H1 (cell line): ENCODE results near the gene DNAI2. TPM values are rescaled to one million over a fixed set of nuclear protein-coding genes. Genes with fewer than 3 reads are reported as not detected.

ENCODE experiments used
- CTCF ChIA-PET: fragments of 300-600 bp; sonication (Branson Sonifier 250); formaldehyde crosslinking; loops from one replicate; lab custom pipeline; 2021; ENCODE audit not compliant: partially characterized antibody; lab: Charles Lee
- POLR2A ChIA-PET: fragments of 300-600 bp; sonication (Branson Sonifier 250); formaldehyde crosslinking; loops from one replicate; lab custom pipeline; 2021; ENCODE audit warnings: inconsistent platforms; ENCODE audit not compliant: partially characterized antibody; lab: Charles Lee
- DNase-seq, 2 experiments: peaks; one replicate each; pipeline versions ENCODE4 v3.0.0 to v3.0.0-alpha.2; 2010 to 2022; ENCODE audit warnings: low spot score in 2 of 2, low read depth in 1 of 2, mixed read lengths in 1 of 2
- FAIRE-seq: peaks from 2 replicates; lab custom pipeline; 2011; peaks lifted over from hg19 to GRCh38; lab: Jason Lieb, UNC
- H2AFZ ChIP-seq: 2 replicates; pipeline ENCODE4 v1.8.1; 2012; ENCODE audit warnings: low read length, inconsistent platforms
- H2AK5ac ChIP-seq: 2 replicates; pipeline ENCODE4 v1.6.1; 2013; ENCODE audit warnings: low read depth, low read length
- H2BK120ac ChIP-seq: replicated peaks from 2 replicates; pipeline ENCODE3; 2013; ENCODE audit warnings: low read depth, low read length, inconsistent platforms
- H2BK12ac ChIP-seq: 2 replicates; pipeline ENCODE4 v1.6.1; 2013; ENCODE audit warnings: low read depth, low read length
- H2BK15ac ChIP-seq: 2 replicates; pipeline ENCODE4 v1.6.1; 2013; ENCODE audit warnings: low read length
- H2BK20ac ChIP-seq: 2 replicates; pipeline ENCODE4 v1.6.1; 2013; ENCODE audit warnings: low read length
- H2BK5ac ChIP-seq: 2 replicates; pipeline ENCODE4 v1.6.1; 2013; ENCODE audit warnings: low read depth, low read length
- H3K14ac ChIP-seq: 2 replicates; pipeline ENCODE4 v1.6.1; 2013; ENCODE audit warnings: inconsistent platforms; ENCODE audit not compliant: insufficient read length
- H3K18ac ChIP-seq: 2 replicates; pipeline ENCODE4 v1.6.1; 2013; ENCODE audit warnings: low read length; ENCODE audit errors: extremely low read depth
- H3K23ac ChIP-seq: 2 replicates; pipeline ENCODE4 v1.6.1; 2013; ENCODE audit warnings: inconsistent platforms; ENCODE audit not compliant: insufficient read length
- H3K23me2 ChIP-seq: 2 replicates; pipeline ENCODE4 v1.6.1; 2013; ENCODE audit warnings: low read depth, low read length
- H3K27ac ChIP-seq: 2 replicates; pipeline ENCODE4 v1.6.1; 2011; ENCODE audit warnings: low read depth, low read length, inconsistent platforms
- H3K27me3 ChIP-seq, 4 experiments: replicated peaks in 1 of 4; 1 replicate in 1 of 4; 2 replicates in 3 of 4; pipeline versions ENCODE4 v1.6.1 to v1.8.1; 2011 to 2013; ENCODE audit warnings: low read length in 3 of 4, mild to moderate bottlenecking in 3 of 4, inconsistent platforms in 2 of 4, mixed read lengths in 2 of 4, moderate library complexity in 1 of 4; ENCODE audit not compliant: control insufficient read depth in 3 of 4, insufficient read depth in 3 of 4; ENCODE audit errors: extremely low read depth in 1 of 4
- H3K36me3 ChIP-seq, 4 experiments: 2 replicates each; pipeline versions ENCODE4 v1.6.1 to v1.8.1; 2011 to 2013; ENCODE audit warnings: mild to moderate bottlenecking in 4 of 4, low read length in 3 of 4, moderate library complexity in 2 of 4, control low read depth in 1 of 4, inconsistent platforms in 1 of 4; ENCODE audit not compliant: insufficient read depth in 4 of 4, control insufficient read depth in 2 of 4
- H3K4ac ChIP-seq: replicated peaks from 2 replicates; pipeline ENCODE3; 2013; ENCODE audit warnings: low read length, low read depth, mixed read lengths, inconsistent platforms; ENCODE audit not compliant: insufficient read length
- H3K4me1 ChIP-seq, 4 experiments: replicated peaks in 1 of 4; 1 replicate in 1 of 4; 2 replicates in 3 of 4; pipeline versions ENCODE4 v1.6.1 to v1.8.1; 2011 to 2013; ENCODE audit warnings: low read length in 3 of 4, inconsistent platforms in 2 of 4, mixed read lengths in 1 of 4; ENCODE audit not compliant: insufficient read depth in 4 of 4, control insufficient read depth in 3 of 4
- H3K4me2 ChIP-seq, 2 experiments: 2 replicates each; pipeline versions ENCODE4 v1.6.1 to v1.8.1; 2011 to 2013; ENCODE audit warnings: low read depth in 2 of 2, low read length in 2 of 2, control low read depth in 1 of 2, inconsistent platforms in 1 of 2, mild to moderate bottlenecking in 1 of 2; ENCODE audit not compliant: insufficient read depth in 1 of 2
- H3K4me3 ChIP-seq, 4 experiments: fragments of 200-600, 300-600 bp in 1 of 4; sonication (generic), shearing (Covaris generic), sonication (Bioruptor Twin) in 1 of 4; 2 replicates each; pipeline versions ENCODE4 v1.5.1 to v1.8.1; 2011 to 2016; ENCODE audit warnings: low read length in 4 of 4, low read depth in 3 of 4, control low read depth in 2 of 4, inconsistent platforms in 2 of 4, mild to moderate bottlenecking in 2 of 4, mixed read lengths in 1 of 4, moderate library complexity in 1 of 4; ENCODE audit not compliant: insufficient read depth in 2 of 4; ENCODE audit errors: extremely low read depth in 1 of 4
- H3K56ac ChIP-seq: replicated peaks from 2 replicates; pipeline ENCODE3; 2013; ENCODE audit warnings: low read depth, mild to moderate bottlenecking, mixed read lengths, low read length, inconsistent platforms; ENCODE audit not compliant: insufficient read length
- H3K79me1 ChIP-seq: 2 replicates; pipeline ENCODE4 v1.6.1; 2013; ENCODE audit warnings: low read depth, low read length, control low read depth
- H3K79me2 ChIP-seq, 2 experiments: 2 replicates each; pipeline versions ENCODE4 v1.6.1 to v1.8.1; 2012 to 2013; ENCODE audit warnings: low read length in 2 of 2, mild to moderate bottlenecking in 2 of 2, inconsistent platforms in 1 of 2; ENCODE audit not compliant: insufficient read depth in 2 of 2, control insufficient read depth in 1 of 2
- H3K9ac ChIP-seq, 4 experiments: replicated peaks in 1 of 4; 1 replicate in 1 of 4; 2 replicates in 3 of 4; pipeline versions ENCODE4 v1.6.1 to v1.8.1; 2011 to 2013; ENCODE audit warnings: low read depth in 3 of 4, low read length in 3 of 4, control low read depth in 2 of 4, mild to moderate bottlenecking in 2 of 4, moderate library complexity in 2 of 4, inconsistent platforms in 1 of 4; ENCODE audit errors: extremely low read depth in 1 of 4
- H3K9me3 ChIP-seq, 2 experiments: 2 replicates each; pipeline versions ENCODE4 v1.6.1 to v1.8.1; 2012 to 2013; ENCODE audit warnings: mild to moderate bottlenecking in 2 of 2, moderate library complexity in 2 of 2, control low read depth in 1 of 2, inconsistent platforms in 1 of 2, low read depth in 1 of 2, low read length in 1 of 2, mixed read lengths in 1 of 2; ENCODE audit not compliant: insufficient read depth in 2 of 2
- H4K20me1 ChIP-seq, 2 experiments: replicated peaks in 1 of 2; 2 replicates each; pipeline versions ENCODE3 to v1.8.1; 2011 to 2013; ENCODE audit warnings: inconsistent platforms in 2 of 2, low read length in 2 of 2, mild to moderate bottlenecking in 1 of 2; ENCODE audit not compliant: insufficient read depth in 2 of 2, control insufficient read depth in 1 of 2
- H4K5ac ChIP-seq: 2 replicates; pipeline ENCODE4 v1.6.1; 2013; ENCODE audit warnings: low read length, low read depth, mixed read lengths, inconsistent platforms; ENCODE audit not compliant: insufficient read length
- H4K8ac ChIP-seq: 2 replicates; pipeline ENCODE4 v1.8.0; 2013; ENCODE audit warnings: mild to moderate bottlenecking, moderate library complexity, low read length, inconsistent platforms; ENCODE audit not compliant: insufficient read depth; ENCODE audit errors: extremely low read depth
- H4K91ac ChIP-seq: replicated peaks from 2 replicates; pipeline ENCODE3; 2013; ENCODE audit warnings: low read length, mixed read lengths, inconsistent platforms; ENCODE audit not compliant: insufficient read length
- CEBPB ChIP-seq: IDR thresholded peaks from 2 replicates; pipeline ENCODE4 v1.6.1; 2012; ENCODE audit warnings: low read depth, low read length
- JUN ChIP-seq: IDR thresholded peaks from 2 replicates; pipeline ENCODE4 v1.6.1; 2011; ENCODE audit warnings: low read depth, mild to moderate bottlenecking, improper control_type of control experiment, low read length
- KDM1A ChIP-seq: fragments of 200-600, 300-600 bp; sonication (generic); IDR thresholded peaks from 2 replicates; pipeline ENCODE4 v1.7.1; 2016; ENCODE audit warnings: mild to moderate bottlenecking, low read length, borderline replicate concordance
- PHF8 ChIP-seq: fragments of 200-600 bp; sonication (generic); conservative IDR thresholded peaks from 2 replicates; pipeline ENCODE4 v1.7.1; 2012; ENCODE audit warnings: low read depth, mild to moderate bottlenecking, inconsistent platforms, low read length, moderate library complexity
- POLR2A ChIP-seq, 2 experiments: IDR thresholded peaks; 1 replicate in 1 of 2; 2 replicates in 1 of 2; pipeline ENCODE4 v1.6.1; 2011; ENCODE audit warnings: low read depth in 2 of 2, low read length in 2 of 2, mild to moderate bottlenecking in 2 of 2; ENCODE audit errors: control extremely low read depth in 1 of 2
- SIRT6 ChIP-seq: IDR thresholded peaks from one replicate; pipeline ENCODE4 v1.7.1; 2012; ENCODE audit warnings: low read length, inconsistent platforms
- SIX5 ChIP-seq: IDR thresholded peaks from 2 replicates; pipeline ENCODE4 v1.6.1; 2011; ENCODE audit warnings: mild to moderate bottlenecking, low read depth, low read length
- SP1 ChIP-seq: IDR thresholded peaks from 2 replicates; pipeline ENCODE4 v1.6.1; 2011; ENCODE audit warnings: low read depth, low read length
- SP2 ChIP-seq: IDR thresholded peaks from 2 replicates; pipeline ENCODE4 v1.6.1; 2012; ENCODE audit warnings: mild to moderate bottlenecking, low read length, inconsistent platforms
- SRF ChIP-seq: IDR thresholded peaks from 2 replicates; pipeline ENCODE4 v1.6.1; 2011; ENCODE audit warnings: mild to moderate bottlenecking, low read depth, low read length, moderate library complexity
- TAF7 ChIP-seq: optimal IDR thresholded peaks from 2 replicates; pipeline ENCODE3; 2011; ENCODE audit warnings: low read depth, mild to moderate bottlenecking, inconsistent platforms, low read length, moderate library complexity, borderline replicate concordance
- USF2 ChIP-seq: IDR thresholded peaks from 2 replicates; pipeline ENCODE4 v1.6.1; 2011; ENCODE audit warnings: low read length, improper control_type of control experiment
- WGBS, 2 experiments: shearing (Covaris generic) in 1 of 2; methylation state at CpG; one replicate each; pipeline versions ENCODE4 v1.1.6 to v1.1.7; 2013 to 2015; ENCODE audit warnings: low lambda C conversion rate in 2 of 2, mixed read lengths in 2 of 2, inconsistent platforms in 1 of 2, low coverage in 1 of 2, missing lambda C conversion rate in 1 of 2; ENCODE audit not compliant: insufficient replicate concordance in 2 of 2, insufficient coverage in 1 of 2, insufficient read length in 1 of 2; ENCODE audit errors: extremely low coverage in 1 of 2, missing lambda C conversion rate in 1 of 2; 5-methylcytosine and 5-hydroxymethylcytosine counted together
- polyA plus RNA-seq, 7 experiments: library from polyadenylated mRNA; depleted of rRNA in 3 of 7; stranded (reverse) in 5 of 7; unstranded in 2 of 7; fragments of >200 nt in 5 of 7; fragments of 200-250 nt in 2 of 7; gene quantifications; 1 replicate in 5 of 7; 2 replicates in 1 of 7; 4 replicates in 1 of 7; pipeline versions ENCODE4 v1.2.1 to v1.2.3, GENCODE V29; 2011 to 2013; ENCODE audit warnings: missing spikeins in 2 of 7, mixed read lengths in 2 of 7
- total RNA-seq: library from RNA; stranded (reverse); fragmentation: NEBNext Ultra II Directional; extraction: Animal tissue kit (Norgen Biotek cat#: 25700); gene quantifications from 2 replicates; pipeline ENCODE4 v1.2.1, GENCODE V29; 2021

Gene DNAI2
- total and polyA plus RNA-seq, 2 of the 8 experiments (the other 6 are each of a cell fraction or from before 2014, with no cell fraction given) = 0.08 to 0.15 TPM

- DNase-seq (no peak), FAIRE-seq (no peak)
- H3K18ac ChIP-seq = peak overlapping the region; percentile 83; the same call in 1 of the 2 replicates
- H3K4me1 ChIP-seq = peaks cover 0 to 8% (median 6%) of the 10 kb centered on the region in 4 experiments; a peak in 5 of 7 replicates
- peak overlapping the region; percentile 79; the same call in 1 of the 2 replicates for H2AFZ ChIP-seq
- ChIA-PET POLR2A (interaction anchor here (0.6 to 1.5 kb wide), 5 partner anchors 9 to 171 kb away, joined by 3 to 4 read pairs (median 3); no protein-coding TSS in a partner anchor), CTCF (interaction anchor here (0.6 to 11.2 kb wide), 28 partner anchors 8 to 248 kb away, joined by 3 to 114 read pairs (median 6); partner anchors contain the start of genes BTBD17 and GPR142)
- peak overlapping the region; percentile 87 for H4K8ac ChIP-seq
- no peaks in the 10 kb centered on the region for H3K79me2 ChIP-seq
- no peaks in the 10 kb centered on the region for H3K79me1 ChIP-seq
- H2AK5ac ChIP-seq = no peak overlapping the region
- peaks cover 16 to 49% (median 34%) of the 10 kb centered on the region in 4 experiments for H3K27me3 ChIP-seq
- peak overlapping the region; percentile 49 to 67; a peak in 3 of 4 replicates for H3K4me2 ChIP-seq
- H3K14ac ChIP-seq = no peak overlapping the region
- H3K27ac ChIP-seq = no peak overlapping the region
- no peak overlapping the region; a peak in 1 of 7 replicates for H3K9ac ChIP-seq
- H3K4me3 ChIP-seq = peak overlapping the region; percentile 3 to 46 (median 16); a peak in 3 of 8 replicates
- H4K91ac ChIP-seq = peak overlapping the region; percentile 81
- H4K5ac ChIP-seq = no peak overlapping the region
- H2BK15ac ChIP-seq = no peak overlapping the region
- H2BK120ac ChIP-seq = no peak overlapping the region
- no peak overlapping the region; the same call in 1 of the 2 replicates for H2BK12ac ChIP-seq
- no peak overlapping the region for H2BK5ac ChIP-seq
- peaks cover 2% of the 10 kb centered on the region; the same call in 1 of the 2 replicates for H3K23me2 ChIP-seq
- 0 out of 8 replicates have a peak, but pooled peaks cover 0 to 2% (median 0%) of the 10 kb centered on the region in 4 experiments for H3K36me3 ChIP-seq
- no peak overlapping the region for H3K4ac ChIP-seq
- WGBS, 2 experiments = 10% methylated on average over 53 of the region's 55 CpGs; no CpG with 5 or more reads in 1 of the 2 experiments
- H3K56ac ChIP-seq = no peak overlapping the region
- H3K23ac ChIP-seq = no peak overlapping the region
- H3K9me3 ChIP-seq = no peaks in the 10 kb centered on the region
- peaks cover 0 to 3% of the 10 kb centered on the region in 2 experiments for H4K20me1 ChIP-seq
- H2BK20ac ChIP-seq = no peak overlapping the region
- no peak for TF ChIP-seq KDM1A
- TF ChIP-seq TAF7 = peak; percentile 64
- no peak for TF ChIP-seq SP1
- TF ChIP-seq JUN = no peak
- no peak for TF ChIP-seq SIRT6
- TF ChIP-seq CEBPB = no peak
- no peak for TF ChIP-seq SP2
- no peak for TF ChIP-seq USF2
- TF ChIP-seq PHF8 = no peak
- no peak for TF ChIP-seq POLR2A (IDR thresholded peaks at IDR 0.05; ENCODE audit: control extremely low read depth in 1 of 2, low read depth in 2 of 2, low read length in 2 of 2)
- TF ChIP-seq SIX5 = no peak
- 0 out of 2 replicates have a peak, but pooled peaks have one; percentile 9 for TF ChIP-seq SRF
These were observed 77.6 kb downstream of the DNAI2 start for GRCh38 chr17:74351552-74352210.
